ENCODE measurements around the gene CA9. TPM values are rescaled to one million over a fixed set of nuclear protein-coding genes. Genes with fewer than 3 reads are reported as not detected.
"Not testable (repeated sequence)": the region's sequence is repeated elsewhere in the genome, so short reads cannot be mapped to it uniquely, and the experiment has no call there.

The CA9 gene
- polyA plus RNA-seq, 1 experiment = 0.13 TPM

GRCh38 chr9:35643046-35643445, 30.7 kb upstream of the CA9 start:
- no peak for DNase-seq (ENCODE audit: low read depth)
- no peaks in the 10 kb centered on the region for H3K27me3 ChIP-seq (ENCODE audit: control insufficient read depth, insufficient read depth, low read length)
- TF ChIP-seq CTCF (IDR thresholded peaks at IDR 0.05; ENCODE audit: insufficient read depth, low read depth, low read length) = no peak
- POLR2A ChIA-PET = no interaction called here
- CTCF ChIA-PET = interaction anchor here (0.9 to 2.1 kb wide), 3 partner anchors 12 to 53 kb away, joined by 3 to 4 read pairs (median 3); no protein-coding TSS in a partner anchor
- no peak overlapping the region for H3K4me3 ChIP-seq (ENCODE audit: low read depth, low read length)
- H3K36me3 ChIP-seq (ENCODE audit: control insufficient read depth, insufficient read depth, low read length) = no peaks in the 10 kb centered on the region

GRCh38 chr9:35645736-35646135, 28.0 kb upstream of the CA9 start:
- DNase-seq (ENCODE audit: low read depth); H3K27me3 ChIP-seq (ENCODE audit: control insufficient read depth, insufficient read depth, low read length); H3K36me3 ChIP-seq (ENCODE audit: control insufficient read depth, insufficient read depth, low read length); H3K4me3 ChIP-seq (ENCODE audit: low read depth, low read length): not testable (repeated sequence)
- ChIA-PET POLR2A (interaction anchor here (0.7 kb wide), 1 partner anchor 82 kb away, joined by 5 read pairs; no protein-coding TSS in a partner anchor), CTCF (interaction anchor here (0.6 to 5.3 kb wide), 20 partner anchors 11 to 144 kb away, joined by 3 to 43 read pairs (median 5); partner anchors contain the start of genes ARHGEF39, CCDC107, RMRP and TPM2)

- Histone ChIP-seq H3K36me3 (ENCODE audit: control insufficient read depth, insufficient read depth, low read length) (no peaks in the 10 kb centered on the region), H3K27me3 (ENCODE audit: control insufficient read depth, insufficient read depth, low read length) (no peaks in the 10 kb centered on the region), H3K4me3 (ENCODE audit: low read depth, low read length) (peak overlapping the region; percentile 48)
- ChIA-PET POLR2A (no interaction called here), CTCF (interaction anchor here (0.6 to 5.3 kb wide), 23 partner anchors 11 to 530 kb away, joined by 3 to 43 read pairs (median 5); partner anchors contain the start of genes ARHGEF39, CCDC107, RMRP and TPM2)
- TF ChIP-seq CTCF (IDR thresholded peaks at IDR 0.05; ENCODE audit: insufficient read depth, low read depth, low read length) = peak; percentile 43
- DNase-seq (ENCODE audit: low read depth) = no peak
Observed at GRCh38 chr9:35646153-35646532, 27.6 kb upstream of the CA9 start.

- CTCF ChIA-PET = interaction anchor here (0.6 to 5.3 kb wide), 32 partner anchors 10 to 530 kb away, joined by 3 to 43 read pairs (median 4); partner anchors contain the start of genes ARHGEF39, CCDC107, RMRP and TPM2
- POLR2A ChIA-PET = interaction anchor here (0.6 kb wide), 1 partner anchor 133 kb away, joined by 7 read pairs; no protein-coding TSS in a partner anchor
Observed at GRCh38 chr9:35646533-35647265, 27.0 kb upstream of the CA9 start.

More at GRCh38 chr9:35646533-35647265, 27.0 kb upstream of the CA9 start:
- H3K27me3 ChIP-seq (ENCODE audit: control insufficient read depth, insufficient read depth, low read length) = no peaks in the 10 kb centered on the region
- no peak for DNase-seq (ENCODE audit: low read depth)
- TF ChIP-seq CTCF (IDR thresholded peaks at IDR 0.05; ENCODE audit: insufficient read depth, low read depth, low read length) = peak; percentile 95
- peak overlapping the region; percentile 48 for H3K4me3 ChIP-seq (ENCODE audit: low read depth, low read length)
- H3K36me3 ChIP-seq (ENCODE audit: control insufficient read depth, insufficient read depth, low read length) = no peaks in the 10 kb centered on the region
